ENCODE results near the gene PAX5. TPM values are rescaled to one million over a fixed set of nuclear protein-coding genes. Genes with fewer than 3 reads are reported as not detected.

Gene PAX5
- total RNA-seq, 1 donor from 2014 or later, result 0.25 TPM

- intact Hi-C loops (cut with DNase I), result no loop called here
- Histone ChIP-seq H3K27ac (no peak overlapping the region), H3K4me1 (no peaks in the 10 kb centered on the region), H3K36me3 (no peaks in the 10 kb centered on the region), H3K9me3 (no peaks in the 10 kb centered on the region), H3K27me3 (no peaks in the 10 kb centered on the region), H3K4me3 (no peak overlapping the region)
- TF ChIP-seq POLR2A (IDR thresholded peaks at IDR 0.05), result no peak
- no peak for TF ChIP-seq POLR2AphosphoS5 (IDR thresholded peaks at IDR 0.05; ENCODE audit: insufficient read depth in 1 of 2, low read depth in 1 of 2)
- TF ChIP-seq CTCF (IDR thresholded peaks at IDR 0.05), result no peak
- no peak for DNase-seq (ENCODE audit: extremely low spot score in 2 of 2)
Measured at GRCh38 chr9:36996706-36997086, 37.4 kb downstream of the PAX5 start.

DNA sequence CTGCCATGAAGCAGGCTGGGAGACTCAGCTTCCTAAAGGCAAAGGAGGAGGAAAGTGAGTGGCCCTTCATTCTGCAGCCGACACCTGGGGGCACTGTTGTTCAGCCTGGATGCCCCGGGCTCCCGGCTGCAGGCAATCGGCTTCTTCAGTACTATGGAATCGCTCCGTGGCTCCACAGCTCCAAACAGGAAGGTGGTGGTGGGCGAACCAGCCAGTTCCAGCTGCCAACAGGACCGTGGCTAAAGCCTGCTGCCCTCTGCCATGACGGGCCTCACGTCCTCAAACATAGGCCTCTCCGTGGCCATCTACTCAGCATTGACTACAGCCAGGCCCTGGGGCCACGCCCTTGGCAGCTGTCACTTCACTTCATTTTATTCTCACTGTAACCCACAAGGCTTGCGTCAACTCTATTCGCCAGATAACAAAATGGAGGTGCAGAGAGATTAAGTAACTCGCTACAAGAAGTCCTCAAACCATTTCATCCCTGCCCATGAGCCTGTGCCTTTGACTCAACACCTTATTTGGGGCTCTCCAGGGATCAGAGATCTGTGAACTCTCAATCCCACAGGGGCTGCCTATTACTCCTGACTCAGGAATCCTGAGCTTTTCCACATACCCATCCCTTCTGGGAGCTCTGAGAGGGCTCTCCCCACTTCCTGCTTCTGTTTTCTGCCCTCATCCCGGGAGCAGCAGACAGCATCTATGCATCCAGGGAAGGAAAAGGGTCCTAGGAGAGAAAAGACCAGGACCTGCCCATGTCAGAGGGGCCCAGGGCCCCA is 38.0 kb downstream of the PAX5 start:
- no peaks in the 10 kb centered on the region for H3K36me3 ChIP-seq
- TF ChIP-seq POLR2A (IDR thresholded peaks at IDR 0.05) (no peak), CTCF (IDR thresholded peaks at IDR 0.05) (no peak), POLR2AphosphoS5 (IDR thresholded peaks at IDR 0.05; ENCODE audit: insufficient read depth in 1 of 2, low read depth in 1 of 2) (no peak)
- no peaks in the 10 kb centered on the region for H3K4me1 ChIP-seq
- no peak overlapping the region for H3K4me3 ChIP-seq
- H3K9me3 ChIP-seq, result no peaks in the 10 kb centered on the region
- no peak for DNase-seq (ENCODE audit: extremely low spot score in 2 of 2)
- no peak overlapping the region for H3K27ac ChIP-seq
- intact Hi-C loops (cut with DNase I), result no loop called here
- no peaks in the 10 kb centered on the region for H3K27me3 ChIP-seq

DNA sequence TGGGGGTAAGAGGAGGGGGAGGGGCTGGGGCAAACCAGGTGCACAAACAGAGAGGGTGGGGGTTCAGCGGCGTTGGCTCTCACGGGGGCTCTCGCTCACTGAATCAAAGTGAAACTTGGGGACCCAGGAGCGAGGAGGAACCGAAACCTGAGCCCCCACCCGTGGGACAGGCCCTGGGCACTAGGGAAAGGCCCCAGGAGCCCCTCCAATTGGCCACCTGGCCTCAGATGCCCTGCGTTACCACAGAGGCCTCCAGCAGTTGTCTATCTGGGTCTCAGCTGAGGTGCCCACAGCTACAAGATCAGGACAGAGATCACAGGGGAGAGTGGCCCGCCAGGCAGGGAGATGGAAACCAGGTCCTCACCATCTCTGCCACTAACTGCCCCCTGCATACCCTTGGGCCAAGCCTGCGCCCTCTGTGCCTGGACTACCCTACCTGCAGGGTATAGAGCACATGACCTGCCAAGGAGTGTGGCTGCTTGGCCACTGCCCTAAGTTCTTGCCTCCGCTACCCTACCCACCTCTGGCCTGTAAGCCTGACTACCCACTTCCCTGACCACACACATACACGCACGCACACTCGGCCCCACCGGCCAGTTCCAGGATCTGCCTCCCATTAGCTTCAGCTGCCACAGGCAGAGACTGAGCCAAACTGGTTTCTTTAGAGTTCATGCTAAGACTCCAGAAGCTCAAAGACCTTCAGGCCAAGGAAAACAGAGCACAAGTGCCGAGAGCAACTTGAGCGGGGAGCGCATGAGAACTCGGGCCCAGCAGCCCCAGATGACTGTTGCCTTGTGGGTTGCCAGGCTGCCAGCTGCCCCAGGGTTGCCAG is 39.9 kb downstream of the PAX5 start:
- Histone ChIP-seq H3K4me1 (no peaks in the 10 kb centered on the region), H3K9me3 (no peaks in the 10 kb centered on the region), H3K4me3 (no peak overlapping the region), H3K27ac (no peak overlapping the region), H3K27me3 (no peaks in the 10 kb centered on the region), H3K36me3 (no peaks in the 10 kb centered on the region)
- DNase-seq (ENCODE audit: extremely low spot score in 2 of 2), result no peak
- TF ChIP-seq POLR2AphosphoS5 (IDR thresholded peaks at IDR 0.05; ENCODE audit: insufficient read depth in 1 of 2, low read depth in 1 of 2) (no peak), CTCF (IDR thresholded peaks at IDR 0.05) (no peak), POLR2A (IDR thresholded peaks at IDR 0.05) (no peak)
- intact Hi-C loops (cut with DNase I), result no loop called here

DNA sequence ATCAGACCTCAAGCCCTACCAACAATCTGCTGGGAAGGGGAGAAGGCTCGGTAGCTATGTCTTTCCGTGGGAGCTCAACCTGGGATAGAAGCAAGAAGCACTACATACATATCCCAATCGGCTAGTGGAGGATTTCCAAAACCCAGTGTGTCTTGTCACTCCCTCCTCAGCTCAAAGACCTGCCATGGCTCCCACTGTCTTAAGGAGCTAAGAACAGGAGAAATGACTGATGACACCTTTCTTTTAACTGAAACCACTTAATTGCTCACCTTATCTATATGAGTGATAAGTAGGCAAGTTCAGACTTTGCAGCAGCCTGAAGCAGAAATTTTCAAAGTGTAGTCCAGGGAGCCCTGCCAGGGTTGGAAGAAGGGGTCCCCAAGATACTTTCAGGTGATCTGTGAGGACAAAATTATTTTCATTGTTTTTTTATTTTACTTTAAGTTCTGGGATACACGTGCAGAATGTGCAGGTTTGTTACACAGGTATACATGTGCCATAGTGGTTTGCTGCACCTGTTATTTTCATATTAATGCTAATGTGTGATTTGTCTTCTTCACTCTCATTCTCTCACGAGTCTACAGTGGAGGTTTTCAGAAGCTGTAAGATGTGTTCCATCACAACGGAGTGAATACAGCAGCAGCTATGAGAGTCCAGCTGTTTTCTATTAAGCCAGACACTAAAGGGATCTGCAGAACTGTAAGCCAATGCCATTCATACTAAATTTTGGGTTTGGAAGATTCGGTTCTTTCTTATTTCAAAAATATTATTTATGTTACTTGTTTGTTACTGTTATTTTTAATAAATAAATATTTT is 41.4 kb downstream of the PAX5 start:
- DNase-seq (ENCODE audit: extremely low spot score in 2 of 2), result no peak
- Histone ChIP-seq H3K27ac (no peak overlapping the region), H3K4me1 (no peaks in the 10 kb centered on the region), H3K9me3 (no peaks in the 10 kb centered on the region), H3K27me3 (no peaks in the 10 kb centered on the region), H3K36me3 (no peaks in the 10 kb centered on the region), H3K4me3 (no peak overlapping the region)
- TF ChIP-seq CTCF (IDR thresholded peaks at IDR 0.05) (no peak), POLR2A (IDR thresholded peaks at IDR 0.05) (no peak), POLR2AphosphoS5 (IDR thresholded peaks at IDR 0.05; ENCODE audit: insufficient read depth in 1 of 2, low read depth in 1 of 2) (no peak)
- intact Hi-C loops (cut with DNase I), result no loop called here
